Kidney epithelial cell (primary cell): ENCODE measurements around the gene DVL1. TPM values are rescaled to one million over a fixed set of nuclear protein-coding genes. Genes with fewer than 3 reads are reported as not detected.

Experiments
- DNase-seq: peaks from one replicate; pipeline ENCODE4 v3.0.0-alpha.2; 2010; ENCODE audit warnings: low read depth
- H3K27me3 ChIP-seq: 2 replicates; pipeline ENCODE4 v1.6.0; 2011; ENCODE audit warnings: low read length; ENCODE audit not compliant: control insufficient read depth, insufficient read depth
- H3K36me3 ChIP-seq: 2 replicates; pipeline ENCODE4 v1.5.1; 2011; ENCODE audit warnings: low read length; ENCODE audit not compliant: control insufficient read depth, insufficient read depth
- H3K4me3 ChIP-seq: 2 replicates; pipeline ENCODE4 v1.5.1; 2011; ENCODE audit warnings: low read depth, mild to moderate bottlenecking, control low read depth, low read length
- total RNA-seq: library from RNA; depleted of rRNA; stranded (reverse); fragments of >200 nt; gene quantifications from 2 replicates; pipeline ENCODE4 v1.2.3, GENCODE V29; 2015
- TF ChIP-seq, protein P1 (sequence below): IDR thresholded peaks from 2 replicates; pipeline ENCODE4 v1.5.1; 2011; ENCODE audit warnings: mild to moderate bottlenecking, moderate library complexity, low read length, control low read depth, inconsistent platforms; ENCODE audit not compliant: insufficient read depth, poor library complexity, severe bottlenecking

Gene DVL1
- total RNA-seq, 1 donor from 2014 or later = 87.3 TPM

DNA sequence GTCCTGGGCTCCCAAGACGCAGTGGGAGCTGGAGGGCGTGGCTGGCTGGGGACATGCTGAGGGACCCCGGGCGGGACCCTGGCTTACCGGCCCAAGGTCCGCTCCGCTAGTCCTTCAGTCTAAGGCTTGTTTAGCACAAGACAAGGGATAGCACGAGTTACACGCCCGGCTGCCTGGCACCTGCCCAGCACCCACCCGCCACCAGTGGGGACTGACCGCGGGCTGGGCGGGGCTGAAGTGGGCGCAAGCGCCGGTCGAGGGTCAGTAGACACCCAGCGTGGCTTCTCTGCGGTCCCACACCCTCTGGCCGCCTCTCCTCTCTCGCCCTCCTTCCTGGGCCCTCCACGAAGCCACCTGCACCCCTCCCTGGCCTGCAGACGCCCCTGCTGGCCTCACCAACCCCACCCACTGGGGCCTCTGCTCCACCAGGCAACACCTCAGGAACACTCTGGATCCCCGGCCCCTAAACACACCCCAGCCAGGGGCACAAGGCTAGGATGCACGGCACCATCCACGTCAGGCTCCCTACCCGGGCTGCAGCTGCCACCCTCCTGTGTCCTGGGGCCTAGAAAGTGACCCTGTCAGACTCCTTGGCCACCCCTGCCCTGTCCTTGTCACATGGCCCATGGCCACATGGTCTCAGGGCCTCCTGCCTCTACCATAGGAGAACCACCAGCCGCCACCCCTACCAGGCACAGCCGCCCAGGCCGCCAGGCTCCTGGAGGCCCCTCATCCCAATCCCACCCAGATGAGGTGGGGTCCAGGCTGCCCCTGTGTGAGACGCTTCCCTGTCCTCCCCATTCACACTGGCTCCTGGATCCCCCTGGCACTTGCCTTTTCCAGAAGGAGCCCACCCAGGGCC lies 12.1 kb downstream of the DVL1 start:
- H3K36me3 ChIP-seq = peaks cover 2% of the 10 kb centered on the region
- no peak for DNase-seq
- TF ChIP-seq, protein P1, sequence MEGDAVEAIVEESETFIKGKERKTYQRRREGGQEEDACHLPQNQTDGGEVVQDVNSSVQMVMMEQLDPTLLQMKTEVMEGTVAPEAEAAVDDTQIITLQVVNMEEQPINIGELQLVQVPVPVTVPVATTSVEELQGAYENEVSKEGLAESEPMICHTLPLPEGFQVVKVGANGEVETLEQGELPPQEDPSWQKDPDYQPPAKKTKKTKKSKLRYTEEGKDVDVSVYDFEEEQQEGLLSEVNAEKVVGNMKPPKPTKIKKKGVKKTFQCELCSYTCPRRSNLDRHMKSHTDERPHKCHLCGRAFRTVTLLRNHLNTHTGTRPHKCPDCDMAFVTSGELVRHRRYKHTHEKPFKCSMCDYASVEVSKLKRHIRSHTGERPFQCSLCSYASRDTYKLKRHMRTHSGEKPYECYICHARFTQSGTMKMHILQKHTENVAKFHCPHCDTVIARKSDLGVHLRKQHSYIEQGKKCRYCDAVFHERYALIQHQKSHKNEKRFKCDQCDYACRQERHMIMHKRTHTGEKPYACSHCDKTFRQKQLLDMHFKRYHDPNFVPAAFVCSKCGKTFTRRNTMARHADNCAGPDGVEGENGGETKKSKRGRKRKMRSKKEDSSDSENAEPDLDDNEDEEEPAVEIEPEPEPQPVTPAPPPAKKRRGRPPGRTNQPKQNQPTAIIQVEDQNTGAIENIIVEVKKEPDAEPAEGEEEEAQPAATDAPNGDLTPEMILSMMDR = no peak

DNA sequence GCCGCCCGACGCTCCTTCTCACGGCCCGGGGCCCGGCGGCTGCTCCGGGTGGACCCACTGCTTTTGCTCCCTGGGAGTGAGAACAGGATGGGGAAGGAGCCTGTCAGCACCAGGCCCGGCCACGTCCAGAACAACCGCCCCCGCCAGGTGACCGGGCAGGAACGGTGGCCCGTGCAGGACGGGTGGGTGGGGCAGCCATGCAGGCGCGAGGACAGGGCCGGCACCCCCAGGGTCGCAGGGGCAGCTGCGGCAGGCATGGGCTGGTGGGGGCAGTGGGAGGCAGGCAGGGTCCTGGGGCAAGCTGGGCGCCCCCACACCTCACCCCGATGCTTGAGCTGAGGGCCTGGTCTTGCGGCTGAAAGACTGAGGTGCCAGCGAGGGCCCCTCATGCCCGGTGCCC lies 12.8 kb downstream of the DVL1 start:
- Histone ChIP-seq H3K4me3 (no peak overlapping the region), H3K27me3 (no peaks in the 10 kb centered on the region), H3K36me3 (peaks cover 2% of the 10 kb centered on the region)
- DNase-seq = no peak
- TF ChIP-seq, protein P1 = no peak

More for the DNA sequence above, 12.1 kb downstream of the DVL1 start:
- H3K4me3 ChIP-seq = no peak overlapping the region
- no peaks in the 10 kb centered on the region for H3K27me3 ChIP-seq

DNA sequence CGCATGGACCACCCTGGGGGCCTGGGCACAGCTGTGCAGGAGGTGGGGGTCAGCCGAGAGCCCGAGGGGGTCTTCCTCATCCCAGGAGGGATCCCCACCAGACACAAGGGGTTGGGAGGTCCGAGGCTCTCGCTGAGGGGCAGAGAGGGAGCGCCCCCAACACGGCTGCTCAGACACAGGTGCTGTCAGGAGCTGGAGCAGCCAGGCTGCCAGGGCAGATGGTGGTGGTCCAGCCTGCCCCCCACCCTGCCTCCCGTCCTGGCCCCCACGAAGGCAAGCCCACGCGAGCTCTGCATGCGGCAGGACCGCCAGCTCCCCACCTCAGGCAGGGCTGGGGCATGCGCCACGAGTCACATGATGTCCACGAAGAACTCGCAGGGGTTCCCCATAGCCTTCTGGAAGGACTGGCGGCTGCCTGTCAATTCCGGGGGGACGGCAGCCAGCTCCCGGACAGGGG lies 13.4 kb downstream of the DVL1 start:
- Histone ChIP-seq H3K36me3 (peaks cover under 1% of the 10 kb centered on the region), H3K4me3 (no peak overlapping the region), H3K27me3 (peaks cover 2% of the 10 kb centered on the region)
- DNase-seq = no peak
- TF ChIP-seq, protein P1 = no peak

DNA sequence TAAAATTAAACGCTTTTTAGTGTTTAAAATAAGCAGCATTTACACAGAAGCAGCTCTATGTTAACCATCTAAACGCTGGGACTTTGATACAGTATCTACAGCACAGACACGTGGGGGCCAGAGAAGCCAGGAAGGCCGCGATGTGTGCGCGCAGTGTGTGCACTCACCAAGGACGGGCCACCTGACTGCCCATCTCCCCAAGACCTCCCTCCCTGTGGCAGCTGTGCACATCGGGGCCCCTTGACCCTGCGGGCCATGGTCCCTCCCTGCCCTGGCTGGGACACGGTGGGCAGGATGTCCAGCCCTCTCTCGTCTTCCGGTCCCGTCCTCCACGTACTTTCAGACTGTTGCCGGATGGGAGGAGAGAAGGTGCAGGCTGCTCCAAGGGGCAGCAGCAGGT lies 13.9 kb downstream of the DVL1 start:
- Histone ChIP-seq H3K36me3 (no peaks in the 10 kb centered on the region), H3K27me3 (peaks cover 2% of the 10 kb centered on the region), H3K4me3 (no peak overlapping the region)
- TF ChIP-seq, protein P1 = no peak
- DNase-seq = no peak

DNA sequence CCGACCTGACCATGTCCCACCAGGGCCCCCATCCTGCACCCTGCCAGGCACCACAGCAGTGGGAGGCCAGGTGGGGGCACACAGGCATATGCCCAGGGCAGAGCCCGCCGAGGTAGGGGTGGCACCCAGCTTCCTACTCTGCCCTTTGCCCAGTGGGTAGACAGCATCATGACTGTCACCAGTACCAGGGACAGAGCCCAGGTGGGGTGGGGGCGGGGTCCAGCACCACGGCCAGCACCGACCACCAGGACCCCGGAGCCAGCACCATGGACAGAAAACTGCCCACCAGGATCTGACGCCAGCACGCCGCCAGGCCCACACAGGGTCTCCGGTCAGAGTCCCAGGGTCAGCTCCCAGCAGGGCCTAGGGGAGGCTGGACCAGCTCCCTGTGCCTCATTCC lies 14.4 kb downstream of the DVL1 start:
- no peaks in the 10 kb centered on the region for H3K36me3 ChIP-seq
- peaks cover 2% of the 10 kb centered on the region for H3K27me3 ChIP-seq
- H3K4me3 ChIP-seq = no peak overlapping the region
- DNase-seq = no peak
- TF ChIP-seq, protein P1 = no peak
